ENCODE measurements around the gene UQCC2. TPM values are rescaled to one million over a fixed set of nuclear protein-coding genes. Genes with fewer than 3 reads are reported as not detected.

Gene UQCC2
- total RNA-seq, 1 donor from 2014 or later, result 48.7 TPM

- Mint-ChIP-seq H3K9me3 (ENCODE audit: unreplicated experiment) (peaks cover 7% of the 10 kb centered on the region), H3K4me3 (ENCODE audit: unreplicated experiment) (no peak overlapping the region), H3K27me3 (ENCODE audit: unreplicated experiment) (peaks cover 7% of the 10 kb centered on the region)
Observed at GRCh38 chr6:33688451-33689147, 22.9 kb downstream of the UQCC2 start.

DNA sequence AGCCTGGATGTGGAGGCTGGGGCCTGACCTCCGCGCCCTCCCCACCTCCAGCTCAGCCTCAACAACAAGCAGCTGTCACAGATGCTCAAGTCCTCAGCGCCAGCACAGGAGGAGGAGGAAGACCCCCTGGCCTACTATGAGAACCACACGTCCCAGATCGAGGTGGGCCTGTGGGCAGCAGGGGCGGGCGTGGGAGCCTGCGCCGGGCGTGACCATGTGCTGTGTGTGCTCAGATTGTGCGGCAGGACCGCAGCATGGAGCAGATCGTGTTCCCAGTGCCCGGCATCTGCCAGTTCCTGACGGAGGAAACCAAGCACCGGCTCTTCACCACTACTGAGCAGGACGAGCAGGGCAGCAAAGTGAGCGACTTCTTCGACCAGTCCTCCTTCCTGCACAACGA, 23.5 kb downstream of the UQCC2 start:
- peaks cover 7% of the 10 kb centered on the region for H3K9me3 Mint-ChIP-seq (ENCODE audit: unreplicated experiment)
- no peak for DNase-seq
- peaks cover 32% of the 10 kb centered on the region for H3K4me1 Mint-ChIP-seq (ENCODE audit: low read depth, unreplicated experiment)
- TF ChIP-seq CTCF (IDR thresholded peaks at IDR 0.05; ENCODE audit: partially characterized antibody, unreplicated experiment), result no peak
- H3K27me3 Mint-ChIP-seq (ENCODE audit: unreplicated experiment), result peaks cover 7% of the 10 kb centered on the region
- H3K27ac Mint-ChIP-seq (ENCODE audit: unreplicated experiment), result no peak overlapping the region
- no peaks in the 10 kb centered on the region for H3K36me3 Mint-ChIP-seq (ENCODE audit: unreplicated experiment)
- H3K4me3 Mint-ChIP-seq (ENCODE audit: unreplicated experiment), result no peak overlapping the region

More at GRCh38 chr6:33688451-33689147, 22.9 kb downstream of the UQCC2 start:
- TF ChIP-seq CTCF (IDR thresholded peaks at IDR 0.05; ENCODE audit: partially characterized antibody, unreplicated experiment), result no peak
- Mint-ChIP-seq H3K4me1 (ENCODE audit: low read depth, unreplicated experiment) (peaks cover 36% of the 10 kb centered on the region), H3K27ac (ENCODE audit: unreplicated experiment) (no peak overlapping the region), H3K36me3 (ENCODE audit: unreplicated experiment) (no peaks in the 10 kb centered on the region)
- no peak for DNase-seq

DNA sequence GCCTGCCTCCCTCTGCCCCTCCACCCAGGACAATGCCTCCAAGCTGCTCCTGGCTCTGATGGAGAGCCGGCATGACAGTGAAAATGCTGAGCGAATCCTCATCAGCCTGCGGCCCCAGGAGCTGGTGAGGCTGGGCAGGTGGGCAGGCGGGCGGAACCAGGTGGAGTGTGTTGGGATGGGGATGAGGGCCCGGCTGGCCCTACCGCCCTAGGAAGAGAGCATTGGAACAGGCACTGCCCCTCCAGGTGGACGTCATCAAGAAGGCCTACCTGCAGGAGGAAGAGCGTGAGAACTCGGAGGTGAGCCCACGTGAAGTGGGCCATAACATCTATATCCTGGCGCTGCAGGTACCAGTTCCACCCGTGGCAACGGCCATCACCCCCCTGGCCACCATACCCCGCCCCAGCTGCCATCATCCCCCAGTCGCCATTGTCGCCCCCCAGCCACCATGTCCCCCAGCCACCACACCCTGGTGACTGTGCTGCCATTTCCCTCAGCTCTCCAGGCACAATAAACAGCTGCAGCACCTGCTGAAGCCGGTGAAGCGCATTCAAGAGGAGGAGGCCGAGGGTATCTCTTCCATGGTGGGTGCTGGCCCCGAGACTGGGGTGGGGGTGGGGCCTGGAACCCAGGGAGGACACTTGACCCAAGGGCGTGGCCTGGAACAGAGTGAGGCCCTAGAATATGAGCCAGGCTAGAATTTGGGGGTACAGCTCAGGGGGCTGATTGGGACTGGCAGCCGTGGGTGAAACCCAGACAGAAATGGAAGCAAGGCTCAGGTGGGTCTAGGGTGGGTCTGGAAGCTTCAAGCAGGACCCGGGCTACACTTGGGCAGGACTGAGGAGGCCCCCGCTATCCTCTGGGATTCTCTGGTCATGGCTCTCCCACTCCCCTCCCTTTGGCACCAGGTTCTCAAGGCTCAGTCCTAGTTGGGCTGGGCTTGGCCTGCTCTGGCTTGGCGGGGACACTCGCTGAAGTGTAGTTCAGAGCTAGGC, 24.2 kb downstream of the UQCC2 start:
- Mint-ChIP-seq H3K4me3 (ENCODE audit: unreplicated experiment) (no peak overlapping the region), H3K36me3 (ENCODE audit: unreplicated experiment) (no peaks in the 10 kb centered on the region)
- no peak for DNase-seq

DNA sequence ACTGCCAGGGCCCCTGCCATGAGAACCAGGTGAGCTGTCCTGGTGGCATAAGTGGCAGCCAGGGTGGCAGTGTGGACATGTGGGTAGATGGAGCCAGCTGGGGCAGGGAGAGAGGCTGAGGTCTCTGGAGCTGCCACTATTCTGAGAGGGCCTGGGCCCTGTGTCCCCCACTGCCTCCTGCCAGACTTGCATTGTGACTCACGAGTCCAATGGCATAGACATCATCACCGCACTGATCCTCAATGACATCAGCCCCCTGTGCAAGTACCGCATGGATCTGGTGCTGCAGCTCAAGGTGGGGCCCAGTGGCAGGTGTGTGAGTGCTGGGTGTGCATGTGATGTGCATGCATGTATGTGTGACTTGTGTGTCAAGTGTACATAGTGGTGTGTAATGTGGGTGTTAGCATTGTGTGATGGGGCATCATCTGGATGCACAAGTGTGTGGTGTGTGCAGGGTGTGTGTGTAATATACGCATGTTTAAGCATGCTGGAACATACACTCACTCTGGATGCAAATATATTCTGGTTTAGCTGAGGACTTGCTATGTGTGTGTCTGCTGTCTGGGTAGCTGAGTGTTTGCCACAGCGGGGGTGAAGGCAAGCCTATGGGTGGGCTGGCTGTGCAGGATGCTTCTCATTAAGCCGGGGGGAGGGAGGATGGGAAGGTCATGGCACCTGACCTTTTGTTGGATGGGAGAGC, 25.1 kb downstream of the UQCC2 start:
- Mint-ChIP-seq H3K9me3 (ENCODE audit: unreplicated experiment) (peaks cover 3% of the 10 kb centered on the region), H3K27me3 (ENCODE audit: unreplicated experiment) (peaks cover 9% of the 10 kb centered on the region), H3K27ac (ENCODE audit: unreplicated experiment) (no peak overlapping the region), H3K4me1 (ENCODE audit: low read depth, unreplicated experiment) (peaks cover 17% of the 10 kb centered on the region), H3K4me3 (ENCODE audit: unreplicated experiment) (no peak overlapping the region), H3K36me3 (ENCODE audit: unreplicated experiment) (no peaks in the 10 kb centered on the region)
- no peak for DNase-seq
- TF ChIP-seq CTCF (IDR thresholded peaks at IDR 0.05; ENCODE audit: partially characterized antibody, unreplicated experiment), result no peak

More for the DNA sequence above, 24.2 kb downstream of the UQCC2 start:
- Mint-ChIP-seq H3K27ac (ENCODE audit: unreplicated experiment) (no peak overlapping the region), H3K27me3 (ENCODE audit: unreplicated experiment) (peaks cover 9% of the 10 kb centered on the region), H3K4me1 (ENCODE audit: low read depth, unreplicated experiment) (peaks cover 25% of the 10 kb centered on the region), H3K9me3 (ENCODE audit: unreplicated experiment) (peaks cover 3% of the 10 kb centered on the region)
- TF ChIP-seq CTCF (IDR thresholded peaks at IDR 0.05; ENCODE audit: partially characterized antibody, unreplicated experiment), result no peak
